22Rv1 (cell line): ENCODE measurements around the gene TEKTIP1.

Experiments
- H3K27ac ChIP-seq: fragments of 450-650 bp; 2 replicates; pipeline ENCODE4 v1.5.1; 2017
- ZFX ChIP-seq: fragments of 450-650 bp; IDR thresholded peaks from 2 replicates; pipeline ENCODE4 v1.6.1; 2017; ENCODE audit warnings: antibody characterized with exemption, borderline replicate concordance
- TF ChIP-seq, protein P1 (sequence below): fragments of 450-650 bp; IDR thresholded peaks from 2 replicates; pipeline ENCODE4 v1.5.1; 2017; ENCODE audit warnings: mild to moderate bottlenecking

Gene TEKTIP1

DNA sequence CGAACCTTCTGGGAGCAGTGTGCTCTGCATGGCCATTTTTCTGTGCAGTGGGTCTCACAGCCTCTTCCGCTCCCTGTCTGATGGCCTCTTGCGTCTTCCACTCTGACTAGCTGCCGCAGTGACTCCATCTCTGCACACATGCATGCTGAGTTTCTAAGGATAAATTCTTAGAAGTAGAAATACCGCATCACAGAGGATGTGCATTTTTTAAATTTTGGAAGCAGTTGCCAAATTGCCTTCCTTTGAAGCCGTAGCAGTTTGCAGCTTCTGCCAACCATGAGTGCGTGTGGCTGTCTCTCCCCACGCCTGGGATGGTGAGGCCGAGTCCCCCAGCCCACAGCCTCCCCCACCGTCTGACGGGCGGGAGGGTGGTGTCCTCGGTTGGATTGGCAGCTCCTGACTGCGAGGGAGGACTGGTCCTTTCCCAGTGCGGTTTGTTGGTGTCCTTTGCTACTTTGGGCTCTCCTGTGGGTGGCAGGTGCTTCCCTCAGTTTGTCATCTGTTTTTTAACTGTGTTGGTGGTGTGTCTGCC, 23.0 kb upstream of the TEKTIP1 start:
- peak overlapping the region; percentile 52 for H3K27ac ChIP-seq

DNA sequence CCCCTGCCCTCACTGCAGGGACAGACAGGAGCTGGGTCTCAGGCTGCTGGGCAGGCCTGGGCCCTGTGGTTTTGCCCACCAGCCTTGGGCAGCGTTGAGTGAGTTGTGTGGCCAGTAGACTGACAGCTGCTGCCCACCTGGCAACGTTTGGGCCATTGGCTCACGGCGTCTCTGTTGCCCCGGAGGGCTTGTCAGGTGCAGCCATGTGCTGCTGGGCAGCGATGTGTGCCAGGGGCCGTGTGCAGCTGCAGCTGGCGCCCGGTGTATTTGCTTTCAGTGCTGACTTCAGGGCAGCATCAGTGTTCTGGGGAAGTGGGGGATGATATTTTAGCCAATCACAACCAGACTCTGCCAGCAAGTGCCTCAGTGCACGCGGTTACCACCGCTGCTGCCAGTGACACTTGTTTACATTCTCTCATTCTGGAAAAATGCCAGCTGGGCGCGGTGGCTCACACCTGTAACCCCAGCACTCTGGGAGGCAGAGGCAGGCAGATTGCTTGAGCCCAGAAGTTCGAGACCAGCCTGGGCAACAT, 22.2 kb upstream of the TEKTIP1 start:
- H3K27ac ChIP-seq: peak overlapping the region; percentile 52
- no peak for TF ChIP-seq ZFX
- TF ChIP-seq, protein P1, sequence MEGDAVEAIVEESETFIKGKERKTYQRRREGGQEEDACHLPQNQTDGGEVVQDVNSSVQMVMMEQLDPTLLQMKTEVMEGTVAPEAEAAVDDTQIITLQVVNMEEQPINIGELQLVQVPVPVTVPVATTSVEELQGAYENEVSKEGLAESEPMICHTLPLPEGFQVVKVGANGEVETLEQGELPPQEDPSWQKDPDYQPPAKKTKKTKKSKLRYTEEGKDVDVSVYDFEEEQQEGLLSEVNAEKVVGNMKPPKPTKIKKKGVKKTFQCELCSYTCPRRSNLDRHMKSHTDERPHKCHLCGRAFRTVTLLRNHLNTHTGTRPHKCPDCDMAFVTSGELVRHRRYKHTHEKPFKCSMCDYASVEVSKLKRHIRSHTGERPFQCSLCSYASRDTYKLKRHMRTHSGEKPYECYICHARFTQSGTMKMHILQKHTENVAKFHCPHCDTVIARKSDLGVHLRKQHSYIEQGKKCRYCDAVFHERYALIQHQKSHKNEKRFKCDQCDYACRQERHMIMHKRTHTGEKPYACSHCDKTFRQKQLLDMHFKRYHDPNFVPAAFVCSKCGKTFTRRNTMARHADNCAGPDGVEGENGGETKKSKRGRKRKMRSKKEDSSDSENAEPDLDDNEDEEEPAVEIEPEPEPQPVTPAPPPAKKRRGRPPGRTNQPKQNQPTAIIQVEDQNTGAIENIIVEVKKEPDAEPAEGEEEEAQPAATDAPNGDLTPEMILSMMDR: no peak

More for the DNA sequence above, 23.0 kb upstream of the TEKTIP1 start:
- TF ChIP-seq, protein P1: no peak
- no peak for TF ChIP-seq ZFX

DNA sequence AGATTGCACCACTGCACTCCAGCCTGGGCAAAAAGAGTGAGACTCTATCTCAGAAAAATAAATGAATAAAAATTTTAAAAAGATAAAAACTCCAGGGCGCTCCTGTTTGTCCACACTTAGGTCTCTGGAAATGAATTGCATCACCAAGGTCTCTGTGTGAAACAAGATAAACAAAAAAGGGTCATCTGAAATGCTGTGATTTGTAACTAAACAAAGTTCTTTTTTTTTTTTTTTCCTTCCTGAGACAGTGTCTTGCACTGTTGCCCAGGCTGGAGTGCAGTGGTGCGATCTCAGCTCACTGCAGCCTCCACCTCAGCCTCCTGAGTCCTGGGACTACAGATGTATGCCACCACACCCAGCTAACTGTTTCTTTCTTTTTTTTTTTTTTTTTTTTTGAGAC, 21.3 kb upstream of the TEKTIP1 start:
- peak overlapping the region; percentile 52 for H3K27ac ChIP-seq
- TF ChIP-seq ZFX: no peak
- TF ChIP-seq, protein P1: no peak

DNA sequence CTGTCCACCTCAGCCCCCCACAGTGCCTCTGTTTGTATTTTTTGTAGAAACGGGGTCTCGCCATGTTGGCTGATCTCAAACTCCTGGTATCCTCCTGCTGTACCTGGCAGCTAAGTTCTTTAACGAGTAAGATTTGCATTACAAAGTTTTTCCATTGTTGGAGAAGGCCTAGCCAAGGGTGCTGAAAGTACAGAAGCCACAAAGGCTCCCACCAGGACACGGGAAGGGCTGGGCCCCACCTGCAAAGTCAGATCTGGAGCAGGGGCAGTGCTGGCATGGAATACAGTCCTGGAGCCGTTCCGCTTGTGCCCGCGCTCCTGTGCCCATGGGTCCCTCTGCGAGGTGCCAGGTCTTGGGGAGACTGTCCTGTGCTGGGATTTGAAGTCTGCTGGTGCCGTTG, 20.7 kb upstream of the TEKTIP1 start:
- 0 out of 2 replicates have a peak overlapping the region, but pooled peaks have one; percentile 52 for H3K27ac ChIP-seq
- TF ChIP-seq ZFX: no peak
- TF ChIP-seq, protein P1: no peak

DNA sequence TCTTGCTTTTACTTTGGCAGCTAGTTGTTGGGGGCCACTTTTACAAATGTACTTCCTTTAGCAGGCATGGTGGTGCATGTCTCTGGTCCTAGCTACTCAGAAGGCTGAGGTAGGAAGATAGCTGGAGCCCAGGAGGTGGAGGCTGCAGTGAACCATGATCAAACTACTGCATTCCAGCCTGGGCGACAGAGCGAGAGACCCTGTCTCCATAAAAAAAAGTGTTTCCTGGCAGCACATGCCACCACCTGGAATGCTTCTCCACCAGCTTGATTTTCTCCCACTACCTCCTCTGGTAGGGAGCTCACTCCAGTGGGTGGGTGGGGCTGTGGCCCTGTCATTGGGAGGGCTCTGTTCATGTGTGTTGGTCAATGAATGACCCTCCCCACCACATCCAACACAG, 20.3 kb upstream of the TEKTIP1 start:
- TF ChIP-seq, protein P1: no peak
- no peak for TF ChIP-seq ZFX
- no peak overlapping the region for H3K27ac ChIP-seq

DNA sequence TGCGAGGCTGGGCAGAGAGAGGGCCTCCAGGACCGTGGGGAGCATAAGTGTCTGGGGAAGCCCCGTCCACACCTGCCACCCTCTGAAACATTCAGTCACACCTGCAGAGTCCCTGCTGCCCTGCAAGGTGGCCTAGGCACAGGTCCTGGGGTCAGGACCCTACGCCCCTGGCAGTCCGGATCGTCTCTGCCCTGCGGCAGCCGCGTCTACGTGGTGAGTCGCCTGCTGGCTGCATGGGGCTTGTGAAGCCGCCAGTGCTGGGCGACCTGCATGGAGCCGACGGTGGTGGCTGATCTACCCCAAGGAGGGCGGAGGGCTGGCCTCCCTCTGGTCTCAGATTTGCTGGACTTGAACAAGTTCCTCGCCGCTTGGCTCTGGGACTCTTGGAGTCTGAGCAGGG, 19.8 kb upstream of the TEKTIP1 start:
- H3K27ac ChIP-seq: no peak overlapping the region
- TF ChIP-seq, protein P1: no peak
- TF ChIP-seq ZFX: no peak

DNA sequence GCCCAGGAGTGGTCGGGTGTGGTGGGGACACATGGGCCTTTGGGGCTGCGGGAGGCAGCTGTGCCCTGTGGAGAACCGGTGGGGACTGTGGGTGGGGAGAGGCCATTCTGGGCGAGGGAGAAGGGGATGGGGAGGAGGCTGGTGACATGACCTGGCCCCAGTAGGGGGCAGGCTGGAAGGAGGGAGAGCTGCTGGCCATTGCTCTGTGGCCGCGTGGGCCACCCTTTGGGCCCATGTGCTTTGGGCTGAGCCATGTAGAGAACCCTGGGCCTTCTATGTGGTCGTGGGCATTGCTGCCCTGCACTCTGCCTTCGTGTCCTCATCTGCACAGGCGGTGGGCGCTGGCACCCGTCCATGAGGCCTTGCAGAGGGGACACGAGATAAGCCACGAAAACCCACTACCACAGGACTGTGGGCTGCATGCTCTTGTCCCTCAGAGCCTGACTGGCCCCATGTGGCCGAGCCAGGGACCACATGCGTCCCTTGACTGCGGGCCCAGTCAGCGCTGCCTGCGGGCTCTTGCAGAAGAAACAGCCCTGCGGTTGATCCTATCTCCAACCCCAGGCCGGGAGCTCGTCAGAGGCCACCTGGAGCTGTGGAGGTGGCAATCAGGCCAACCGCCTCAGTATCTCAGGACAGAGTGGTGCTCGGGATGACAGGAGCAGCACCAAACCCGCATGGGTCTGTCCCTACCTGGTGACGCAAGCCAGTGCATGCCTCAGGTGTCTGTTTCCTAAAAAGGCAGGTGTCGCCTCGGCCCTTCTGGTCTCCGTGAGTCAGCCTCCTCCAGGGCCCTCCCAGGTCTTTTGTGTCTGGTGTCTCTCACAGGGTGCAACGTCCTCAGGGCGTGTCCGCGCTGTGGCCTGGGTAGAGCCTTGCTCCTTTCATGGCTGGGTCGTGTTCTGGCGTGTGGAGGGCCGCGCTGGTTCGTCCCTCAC, 18.5 kb upstream of the TEKTIP1 start:
- TF ChIP-seq, protein P1: no peak
- TF ChIP-seq ZFX: no peak
- H3K27ac ChIP-seq: no peak overlapping the region
